ENCODE measurements around the gene ZNF394. TPM values are rescaled to one million over a fixed set of nuclear protein-coding genes. Genes with fewer than 3 reads are reported as not detected.
A peak's percentile ranks its signal among the peaks of the same experiment; 100 is the strongest.

ZNF394 gene
- total and polyA plus RNA-seq, 9 of the 15 experiments (the other 6 are each of a cell fraction or from before 2014, with no cell fraction given) = 2.9 to 32.2 (median 24.2) TPM

- TF ChIP-seq ZBTB11 (CRISPR knock-in tag; IDR thresholded peaks at IDR 0.05) (peak in 2 of 3 experiments; percentile 38 to 55; a peak in 1 of 6 replicates), CXXC5 (CRISPR knock-in tag; IDR thresholded peaks at IDR 0.05) (peak; percentile 94), NR2F6 (CRISPR knock-in tag; IDR thresholded peaks at IDR 0.05) (0 out of 2 replicates have a peak, but pooled peaks have one; percentile 46), ZBTB2 (IDR thresholded peaks at IDR 0.05) (0 out of 2 replicates have a peak, but pooled peaks have one; percentile 19), RBFOX2 (IDR thresholded peaks at IDR 0.05; ENCODE audit: low read depth, low read length) (peak; percentile 96), BCOR (IDR thresholded peaks at IDR 0.05) (peak; percentile 24; the same call in 1 of the 2 replicates), FOXJ2 (tag; IDR thresholded peaks at IDR 0.05) (peak; percentile 65; the same call in 1 of the 2 replicates), HDAC3 (IDR thresholded peaks at IDR 0.05; ENCODE audit: borderline replicate concordance, partially characterized antibody) (peak; percentile 42), BHLHE40 (IDR thresholded peaks at IDR 0.05; ENCODE audit: low read length) (peak; percentile 90), E2F8 (IDR thresholded peaks at IDR 0.05; ENCODE audit: low read depth, partially characterized antibody) (peak; percentile 29), ZNF696 (CRISPR knock-in tag; conservative IDR thresholded peaks at IDR 0.05) (no peak), ARID3B (CRISPR knock-in tag; IDR thresholded peaks at IDR 0.05; ENCODE audit: borderline replicate concordance) (0 out of 2 replicates have a peak, but pooled peaks have one; percentile 42), RAD21 (CRISPR knock-in tag; conservative IDR thresholded peaks at IDR 0.05 in 1 of 2, IDR thresholded peaks at IDR 0.05 in 1 of 2) (no peak), SMAD3 (CRISPR knock-in tag; conservative IDR thresholded peaks at IDR 0.05) (peak; percentile 63; the same call in 1 of the 2 replicates), FOXM1 (IDR thresholded peaks at IDR 0.05; ENCODE audit: low read depth) (0 out of 2 replicates have a peak, but pooled peaks have one; percentile 51), FOXM1 (CRISPR knock-in tag; IDR thresholded peaks at IDR 0.05; ENCODE audit: low read depth) (peak; percentile 88), PTRF (tag; IDR thresholded peaks at IDR 0.05) (no peak)
Observed at GRCh38 chr7:99472561-99473314, 27.3 kb downstream of the ZNF394 start, which contains the start of gene ZNF789 (continued).

All from K562 (cell line).